C4-2B (cell line): ENCODE data around the gene TSSK6.

Source experiments
- H3K27ac ChIP-seq: fragments of 450-650 bp; 2 replicates; pipeline ENCODE4 v1.5.1; 2017
- CTCF ChIP-seq: fragments of 450-650 bp; conservative IDR thresholded peaks from 2 replicates; pipeline ENCODE4 v1.5.1; 2017; ENCODE audit warnings: mild to moderate bottlenecking
- ZFX ChIP-seq: fragments of 450-650 bp; IDR thresholded peaks from 2 replicates; pipeline ENCODE4 v1.6.1; 2017

Gene TSSK6

GRCh38 chr19:19558055-19558454 lies 42.7 kb upstream of the TSSK6 start:
- no peak overlapping the region for H3K27ac ChIP-seq
- TF ChIP-seq ZFX (no peak), CTCF (no peak)

GRCh38 chr19:19554074-19555023 lies 39.0 kb upstream of the TSSK6 start:
- no peak overlapping the region for H3K27ac ChIP-seq
- TF ChIP-seq ZFX, result no peak
- TF ChIP-seq CTCF, result peak; percentile 93

GRCh38 chr19:19553670-19554069 lies 38.3 kb upstream of the TSSK6 start:
- H3K27ac ChIP-seq, result no peak overlapping the region
- TF ChIP-seq ZFX, result no peak
- no peak for TF ChIP-seq CTCF

- TF ChIP-seq ZFX (no peak), CTCF (no peak; the same call in 1 of the 2 replicates)
- H3K27ac ChIP-seq, result no peak overlapping the region
Observed at GRCh38 chr19:19552798-19553197, 37.5 kb upstream of the TSSK6 start.

- no peak overlapping the region for H3K27ac ChIP-seq
- TF ChIP-seq ZFX, result no peak
- no peak for TF ChIP-seq CTCF
Observed at GRCh38 chr19:19551853-19552192, 36.5 kb upstream of the TSSK6 start.

- no peak overlapping the region for H3K27ac ChIP-seq
- TF ChIP-seq CTCF (no peak), ZFX (no peak)
Observed at GRCh38 chr19:19550972-19551852, 35.9 kb upstream of the TSSK6 start.

GRCh38 chr19:19550485-19550929 lies 35.2 kb upstream of the TSSK6 start:
- no peak overlapping the region for H3K27ac ChIP-seq
- TF ChIP-seq ZFX (no peak), CTCF (no peak)
